ENCODE data around the gene MDGA2.

MDGA2 gene

DNA sequence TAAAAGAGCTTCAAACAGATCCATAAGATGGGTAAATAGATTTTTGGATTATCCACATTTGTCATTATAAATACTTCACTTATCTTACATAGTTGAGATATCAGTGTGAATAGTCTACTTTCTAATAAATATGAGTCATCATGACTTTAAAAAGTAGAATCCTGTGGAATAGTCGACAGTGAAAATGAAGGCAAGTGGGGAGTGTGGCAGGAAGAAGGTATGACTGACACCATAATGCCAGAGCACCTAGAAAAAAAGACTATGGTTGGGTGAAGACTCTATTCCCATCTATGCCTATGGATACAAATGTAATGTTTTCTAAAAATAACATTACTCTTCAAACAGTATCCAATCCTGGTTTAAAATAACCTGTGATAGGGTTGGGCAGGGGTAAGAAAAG lies 117.5 kb downstream of the MDGA2 start:
- TF ChIP-seq ZFX (IDR thresholded peaks at IDR 0.05): no peak
- TF ChIP-seq, protein P1, sequence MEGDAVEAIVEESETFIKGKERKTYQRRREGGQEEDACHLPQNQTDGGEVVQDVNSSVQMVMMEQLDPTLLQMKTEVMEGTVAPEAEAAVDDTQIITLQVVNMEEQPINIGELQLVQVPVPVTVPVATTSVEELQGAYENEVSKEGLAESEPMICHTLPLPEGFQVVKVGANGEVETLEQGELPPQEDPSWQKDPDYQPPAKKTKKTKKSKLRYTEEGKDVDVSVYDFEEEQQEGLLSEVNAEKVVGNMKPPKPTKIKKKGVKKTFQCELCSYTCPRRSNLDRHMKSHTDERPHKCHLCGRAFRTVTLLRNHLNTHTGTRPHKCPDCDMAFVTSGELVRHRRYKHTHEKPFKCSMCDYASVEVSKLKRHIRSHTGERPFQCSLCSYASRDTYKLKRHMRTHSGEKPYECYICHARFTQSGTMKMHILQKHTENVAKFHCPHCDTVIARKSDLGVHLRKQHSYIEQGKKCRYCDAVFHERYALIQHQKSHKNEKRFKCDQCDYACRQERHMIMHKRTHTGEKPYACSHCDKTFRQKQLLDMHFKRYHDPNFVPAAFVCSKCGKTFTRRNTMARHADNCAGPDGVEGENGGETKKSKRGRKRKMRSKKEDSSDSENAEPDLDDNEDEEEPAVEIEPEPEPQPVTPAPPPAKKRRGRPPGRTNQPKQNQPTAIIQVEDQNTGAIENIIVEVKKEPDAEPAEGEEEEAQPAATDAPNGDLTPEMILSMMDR (conservative IDR thresholded peaks at IDR 0.05): no peak
- no peak overlapping the region for H3K27ac ChIP-seq

DNA sequence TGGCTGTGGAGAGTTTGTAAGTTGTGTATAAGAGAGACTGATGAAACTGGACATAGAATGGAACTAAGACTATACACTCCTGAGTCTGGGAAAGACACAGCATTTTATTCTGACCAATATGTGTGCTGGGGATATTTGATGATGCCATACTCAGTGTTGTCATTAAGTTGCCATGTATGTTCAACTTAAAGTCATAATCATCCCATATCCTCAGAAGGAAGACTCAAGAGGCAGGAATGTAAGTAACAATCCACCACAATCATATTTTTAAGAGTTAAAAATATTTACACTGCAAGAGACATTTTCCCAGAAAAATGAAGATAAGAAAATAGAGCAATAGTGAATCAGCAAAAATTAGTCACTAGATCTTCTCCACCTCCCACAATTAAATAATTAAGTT lies 120.1 kb downstream of the MDGA2 start:
- TF ChIP-seq ZFX (IDR thresholded peaks at IDR 0.05): no peak
- TF ChIP-seq, protein P1 (conservative IDR thresholded peaks at IDR 0.05): no peak
- H3K27ac ChIP-seq: no peak overlapping the region

DNA sequence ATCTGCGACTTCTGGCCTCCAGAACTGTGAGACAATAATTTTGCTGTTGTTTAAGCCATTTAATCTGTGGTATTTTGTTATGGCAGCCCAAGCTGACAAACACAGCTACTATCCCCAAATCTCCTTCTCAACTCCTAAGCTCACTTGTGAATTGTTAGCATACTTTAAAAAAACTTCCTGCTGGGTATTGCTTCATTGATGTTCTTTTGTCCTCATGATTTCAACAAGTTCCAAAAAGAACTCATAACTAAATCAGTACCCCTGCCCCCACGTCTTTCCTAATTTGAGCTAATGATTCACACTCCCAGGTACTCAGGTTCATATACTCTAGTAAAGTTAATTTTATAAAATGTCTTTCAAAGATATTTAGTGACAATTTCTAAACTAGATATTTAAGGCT lies 125.5 kb downstream of the MDGA2 start:
- TF ChIP-seq ZFX (IDR thresholded peaks at IDR 0.05): no peak
- TF ChIP-seq, protein P1 (conservative IDR thresholded peaks at IDR 0.05): no peak

DNA sequence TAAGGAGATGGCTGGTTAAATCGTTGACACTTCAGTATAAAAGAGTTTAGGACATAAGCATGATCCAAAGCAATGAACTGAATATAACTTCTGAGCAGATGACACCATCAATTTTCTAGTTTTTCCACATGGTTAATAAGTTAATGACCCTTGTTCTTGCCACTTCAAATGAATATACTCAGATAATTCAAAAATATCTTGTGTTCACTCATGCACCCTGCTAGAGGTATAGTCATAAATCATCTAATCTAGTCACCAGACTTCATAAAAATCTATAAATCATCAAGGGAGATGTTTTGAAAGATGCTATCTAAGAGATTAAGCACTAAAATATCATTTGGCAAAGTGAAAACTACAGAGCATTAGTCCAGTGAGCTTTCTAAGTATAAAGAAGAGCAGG lies 131.9 kb downstream of the MDGA2 start:
- TF ChIP-seq ZFX (IDR thresholded peaks at IDR 0.05): no peak
- TF ChIP-seq, protein P1 (conservative IDR thresholded peaks at IDR 0.05): no peak
- H3K27ac ChIP-seq: no peak overlapping the region

More for the DNA sequence above, 125.5 kb downstream of the MDGA2 start:
- no peak overlapping the region for H3K27ac ChIP-seq

DNA sequence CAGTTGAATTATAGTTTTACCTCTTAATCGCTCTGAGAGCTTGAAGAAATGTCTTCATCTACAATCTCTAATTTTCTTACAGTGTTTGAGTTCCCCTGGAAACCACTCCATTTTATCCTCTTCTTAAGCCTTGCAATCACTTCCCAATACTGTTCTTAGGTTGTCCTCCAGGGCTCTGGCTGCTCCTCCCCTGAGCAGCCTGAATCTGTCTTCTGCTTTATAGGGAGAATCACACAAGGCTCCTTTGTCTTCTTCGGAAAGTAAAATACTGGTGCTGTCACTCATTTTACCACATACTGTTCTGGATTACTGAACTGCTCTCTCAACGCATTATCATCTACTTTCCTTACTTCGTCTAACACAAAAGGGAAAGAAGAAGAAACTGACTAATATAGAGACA lies 133.7 kb downstream of the MDGA2 start:
- TF ChIP-seq ZFX (IDR thresholded peaks at IDR 0.05): no peak
- TF ChIP-seq, protein P1 (conservative IDR thresholded peaks at IDR 0.05): no peak
- no peak overlapping the region for H3K27ac ChIP-seq

DNA sequence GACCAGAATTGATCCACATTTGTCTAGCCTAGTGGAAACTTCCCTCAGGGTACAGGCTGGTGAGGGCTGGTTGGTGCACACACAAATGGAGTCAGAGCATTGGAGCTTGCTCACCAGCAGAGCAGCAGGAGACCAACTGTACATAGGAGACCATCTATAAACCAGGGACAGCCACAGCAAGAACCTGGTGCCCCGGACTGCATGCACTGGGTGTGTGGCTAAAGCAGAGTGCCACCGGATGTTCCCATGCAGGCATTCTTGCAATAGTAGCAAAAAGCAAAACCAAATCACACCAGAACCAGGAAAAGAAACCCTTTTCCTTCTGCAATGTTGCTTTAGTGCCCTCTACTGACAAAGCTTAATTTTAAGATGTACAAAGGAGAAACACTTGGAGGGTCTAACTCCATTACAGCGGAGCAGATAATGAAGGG lies 136.4 kb downstream of the MDGA2 start:
- no peak overlapping the region for H3K27ac ChIP-seq
- TF ChIP-seq, protein P1 (conservative IDR thresholded peaks at IDR 0.05): peak; percentile 80
- no peak for TF ChIP-seq ZFX (IDR thresholded peaks at IDR 0.05)

DNA sequence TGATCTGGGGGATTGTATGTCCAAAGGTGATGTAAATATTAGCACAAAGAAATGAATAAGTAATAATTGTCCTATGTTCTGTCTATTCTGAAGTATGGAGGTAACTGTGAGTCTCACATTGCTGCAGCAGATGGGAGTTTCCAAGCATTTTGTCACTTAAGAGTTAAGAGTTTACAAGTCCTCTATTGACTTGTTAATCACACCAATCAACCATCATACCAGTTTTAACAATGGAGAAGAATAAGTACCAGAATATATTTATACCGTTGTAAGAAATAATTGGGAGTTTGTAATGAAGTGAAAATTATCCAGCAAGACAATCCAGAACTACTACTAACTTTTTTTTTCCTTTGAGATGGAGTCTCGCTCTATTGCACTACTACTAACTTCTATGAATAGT lies 139.1 kb downstream of the MDGA2 start:
- TF ChIP-seq ZFX (IDR thresholded peaks at IDR 0.05): no peak
- TF ChIP-seq, protein P1 (conservative IDR thresholded peaks at IDR 0.05): no peak
- H3K27ac ChIP-seq: no peak overlapping the region

All from C4-2B (cell line).